Liver (tissue), 9 donors: ENCODE measurements around the gene ECT2. TPM values are rescaled to one million over a fixed set of nuclear protein-coding genes. Genes with fewer than 3 reads are reported as not detected.
A peak's percentile ranks its signal among the peaks of the same experiment; 100 is the strongest.

Experiments
- DNase-seq: peaks from one replicate; pipeline ENCODE4 v3.0.0-alpha.2; 2017; ENCODE audit warnings: low spot score
- H3K27ac ChIP-seq, 2 donors: one replicate each; pipeline ENCODE4 v1.7.0; 2013; ENCODE audit warnings: inconsistent platforms in 2 of 2, low read length in 2 of 2, control low read depth in 1 of 2, low read depth in 1 of 2, mild to moderate bottlenecking in 1 of 2
- H3K27me3 ChIP-seq, 4 donors: one replicate each; pipeline versions ENCODE4 v1.6.1 to v1.7.0; 2013; ENCODE audit warnings: low read length in 3 of 4, inconsistent platforms in 1 of 4, mild to moderate bottlenecking in 1 of 4, moderate library complexity in 1 of 4; ENCODE audit not compliant: control insufficient read depth in 4 of 4, insufficient read depth in 4 of 4
- H3K36me3 ChIP-seq, 4 donors: one replicate each; pipeline versions ENCODE4 v1.6.1 to v1.7.0; 2013; ENCODE audit warnings: low read length in 3 of 4, mild to moderate bottlenecking in 3 of 4, low read depth in 1 of 4, moderate library complexity in 1 of 4; ENCODE audit not compliant: control insufficient read depth in 4 of 4, insufficient read depth in 3 of 4
- H3K4me1 ChIP-seq, 4 donors: one replicate each; pipeline versions ENCODE4 v1.6.1 to v1.7.0; 2013; ENCODE audit warnings: low read length in 3 of 4, mild to moderate bottlenecking in 3 of 4, moderate library complexity in 1 of 4; ENCODE audit not compliant: control insufficient read depth in 4 of 4, insufficient read depth in 4 of 4
- H3K4me3 ChIP-seq, 3 donors: one replicate each; pipeline versions ENCODE4 v1.6.1 to v1.7.0; 2013; ENCODE audit warnings: low read length in 3 of 3, control low read depth in 1 of 3, low read depth in 1 of 3, mild to moderate bottlenecking in 1 of 3
- H3K9ac ChIP-seq, 2 donors: one replicate each; pipeline ENCODE4 v1.7.0; 2013; ENCODE audit warnings: low read length in 2 of 2, mild to moderate bottlenecking in 2 of 2, moderate library complexity in 2 of 2, control low read depth in 1 of 2, low read depth in 1 of 2
- H3K9me3 ChIP-seq, 4 donors: one replicate each; pipeline versions ENCODE4 v1.6.1 to v1.7.0; 2013; ENCODE audit warnings: low read length in 3 of 4; ENCODE audit not compliant: control insufficient read depth in 4 of 4
- ATF3 ChIP-seq: IDR thresholded peaks from 2 replicates; pipeline ENCODE4 v1.6.1; 2016; ENCODE audit warnings: antibody characterized with exemption
- EGR1 ChIP-seq, 2 donors: IDR thresholded peaks; 2 replicates each; pipeline ENCODE4 v1.6.1; 2016 to 2018; ENCODE audit warnings: antibody characterized with exemption in 2 of 2, low read depth in 2 of 2
- FOXA1 ChIP-seq: IDR thresholded peaks from 2 replicates; pipeline ENCODE4 v1.6.1; 2016; ENCODE audit warnings: antibody characterized with exemption
- FOXA2 ChIP-seq: IDR thresholded peaks from 2 replicates; pipeline ENCODE4 v1.6.1; 2016; ENCODE audit warnings: antibody characterized with exemption
- GABPA ChIP-seq, 2 donors: IDR thresholded peaks in 1 of 2; conservative IDR thresholded peaks in 1 of 2; 2 replicates each; pipeline ENCODE4 v1.6.1; 2016; ENCODE audit warnings: antibody characterized with exemption in 2 of 2, mild to moderate bottlenecking in 1 of 2, moderate library complexity in 1 of 2
- HNF4A ChIP-seq, 2 donors: conservative IDR thresholded peaks; 2 replicates each; pipeline ENCODE4 v1.6.1; 2016; ENCODE audit warnings: antibody characterized with exemption in 2 of 2, mild to moderate bottlenecking in 2 of 2
- HNF4G ChIP-seq: IDR thresholded peaks from 2 replicates; pipeline ENCODE4 v1.6.1; 2016; ENCODE audit warnings: antibody characterized with exemption
- JUND ChIP-seq, 2 donors: IDR thresholded peaks; 2 replicates each; pipeline ENCODE4 v1.6.1; 2016; ENCODE audit warnings: antibody characterized with exemption in 2 of 2
- MAX ChIP-seq: IDR thresholded peaks from 2 replicates; pipeline ENCODE4 v1.6.1; 2016; ENCODE audit warnings: antibody characterized with exemption
- NR2F2 ChIP-seq: IDR thresholded peaks from 2 replicates; pipeline ENCODE4 v1.6.1; 2016; ENCODE audit warnings: antibody characterized with exemption
- RAD21 ChIP-seq, 2 donors: IDR thresholded peaks; 2 replicates each; pipeline ENCODE4 v1.6.1; 2016; ENCODE audit warnings: antibody characterized with exemption in 2 of 2, mild to moderate bottlenecking in 2 of 2
- REST ChIP-seq: IDR thresholded peaks from 2 replicates; pipeline ENCODE4 v1.6.1; 2016; ENCODE audit warnings: antibody characterized with exemption, mild to moderate bottlenecking
- RXRA ChIP-seq, 2 donors: IDR thresholded peaks; 2 replicates each; pipeline ENCODE4 v1.6.1; 2017 to 2018; ENCODE audit warnings: antibody characterized with exemption in 2 of 2, mild to moderate bottlenecking in 1 of 2
- SP1 ChIP-seq: IDR thresholded peaks from 2 replicates; pipeline ENCODE4 v1.6.1; 2018; ENCODE audit warnings: antibody characterized with exemption, mild to moderate bottlenecking
- TAF1 ChIP-seq: conservative IDR thresholded peaks from 2 replicates; pipeline ENCODE4 v1.6.1; 2016; ENCODE audit warnings: antibody characterized with exemption, mild to moderate bottlenecking
- YY1 ChIP-seq: IDR thresholded peaks from 2 replicates; pipeline ENCODE4 v1.6.1; 2016; ENCODE audit warnings: antibody characterized with exemption, mild to moderate bottlenecking
- ZBTB33 ChIP-seq: IDR thresholded peaks from 2 replicates; pipeline ENCODE4 v1.6.1; 2016; ENCODE audit warnings: antibody characterized with exemption
- WGBS: extraction: QIAGEN DNeasy Blood & Tissue Kit; methylation state at CpG from one replicate; pipeline ENCODE4 v1.1.7; 2013; 5-methylcytosine and 5-hydroxymethylcytosine counted together
- polyA plus RNA-seq, 2 donors: library from polyadenylated mRNA; stranded (reverse) in 1 of 2; unstranded in 1 of 2; fragments of 200-250 nt in 1 of 2; fragments of >200 nt in 1 of 2; fragmentation: Nextera tagmentation in 1 of 2; extraction: Ambion mirVana in 1 of 2; gene quantifications; one replicate each; pipeline versions ENCODE4 v1.2.1 to v1.2.3, GENCODE V29; 2013 to 2015
- total RNA-seq, 2 donors: library from RNA; depleted of rRNA; stranded (reverse); fragments of >200 nt; gene quantifications; one replicate each; pipeline ENCODE4 v1.2.3, GENCODE V29; 2014
- TF ChIP-seq, protein P1 (sequence below): fragments of 150-350 bp; IDR thresholded peaks from 2 replicates; pipeline ENCODE4 v1.5.1; 2017; ENCODE audit warnings: improper control_type of control experiment, low read depth, low read length; ENCODE audit not compliant: missing input control
- donor health status: healthy.
- donor health status: healthy.
- donor health status: healthy.
- donor health status: healthy.
- donor health status: healthy.

ECT2 gene, protein sequence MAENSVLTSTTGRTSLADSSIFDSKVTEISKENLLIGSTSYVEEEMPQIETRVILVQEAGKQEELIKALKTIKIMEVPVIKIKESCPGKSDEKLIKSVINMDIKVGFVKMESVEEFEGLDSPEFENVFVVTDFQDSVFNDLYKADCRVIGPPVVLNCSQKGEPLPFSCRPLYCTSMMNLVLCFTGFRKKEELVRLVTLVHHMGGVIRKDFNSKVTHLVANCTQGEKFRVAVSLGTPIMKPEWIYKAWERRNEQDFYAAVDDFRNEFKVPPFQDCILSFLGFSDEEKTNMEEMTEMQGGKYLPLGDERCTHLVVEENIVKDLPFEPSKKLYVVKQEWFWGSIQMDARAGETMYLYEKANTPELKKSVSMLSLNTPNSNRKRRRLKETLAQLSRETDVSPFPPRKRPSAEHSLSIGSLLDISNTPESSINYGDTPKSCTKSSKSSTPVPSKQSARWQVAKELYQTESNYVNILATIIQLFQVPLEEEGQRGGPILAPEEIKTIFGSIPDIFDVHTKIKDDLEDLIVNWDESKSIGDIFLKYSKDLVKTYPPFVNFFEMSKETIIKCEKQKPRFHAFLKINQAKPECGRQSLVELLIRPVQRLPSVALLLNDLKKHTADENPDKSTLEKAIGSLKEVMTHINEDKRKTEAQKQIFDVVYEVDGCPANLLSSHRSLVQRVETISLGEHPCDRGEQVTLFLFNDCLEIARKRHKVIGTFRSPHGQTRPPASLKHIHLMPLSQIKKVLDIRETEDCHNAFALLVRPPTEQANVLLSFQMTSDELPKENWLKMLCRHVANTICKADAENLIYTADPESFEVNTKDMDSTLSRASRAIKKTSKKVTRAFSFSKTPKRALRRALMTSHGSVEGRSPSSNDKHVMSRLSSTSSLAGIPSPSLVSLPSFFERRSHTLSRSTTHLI
- total RNA-seq (10 to 100 TPM in 1 of 2 donors, 1 to 10 TPM in 1; 2.9 to 32.4 TPM), polyA plus RNA-seq (1 to 10 TPM; 1.5 to 2.2 TPM)

- peak within 1 kb of the TSS; percentile 43 to 75 (median 64) for H3K4me3 ChIP-seq
- no peaks in the 10 kb centered on the region for H3K9me3 ChIP-seq
- DNase-seq: peak; percentile 95
- H3K4me1 ChIP-seq: peaks cover 0 to 16% (median 15%) of the 10 kb centered on the region in 4 donors
- H3K9ac ChIP-seq: peak within 1 kb of the TSS; percentile 53 to 82
- no peaks in the 10 kb centered on the region for H3K36me3 ChIP-seq
- H3K27ac ChIP-seq: peak within 1 kb of the TSS; percentile 5 to 16
- TF ChIP-seq, protein P1, sequence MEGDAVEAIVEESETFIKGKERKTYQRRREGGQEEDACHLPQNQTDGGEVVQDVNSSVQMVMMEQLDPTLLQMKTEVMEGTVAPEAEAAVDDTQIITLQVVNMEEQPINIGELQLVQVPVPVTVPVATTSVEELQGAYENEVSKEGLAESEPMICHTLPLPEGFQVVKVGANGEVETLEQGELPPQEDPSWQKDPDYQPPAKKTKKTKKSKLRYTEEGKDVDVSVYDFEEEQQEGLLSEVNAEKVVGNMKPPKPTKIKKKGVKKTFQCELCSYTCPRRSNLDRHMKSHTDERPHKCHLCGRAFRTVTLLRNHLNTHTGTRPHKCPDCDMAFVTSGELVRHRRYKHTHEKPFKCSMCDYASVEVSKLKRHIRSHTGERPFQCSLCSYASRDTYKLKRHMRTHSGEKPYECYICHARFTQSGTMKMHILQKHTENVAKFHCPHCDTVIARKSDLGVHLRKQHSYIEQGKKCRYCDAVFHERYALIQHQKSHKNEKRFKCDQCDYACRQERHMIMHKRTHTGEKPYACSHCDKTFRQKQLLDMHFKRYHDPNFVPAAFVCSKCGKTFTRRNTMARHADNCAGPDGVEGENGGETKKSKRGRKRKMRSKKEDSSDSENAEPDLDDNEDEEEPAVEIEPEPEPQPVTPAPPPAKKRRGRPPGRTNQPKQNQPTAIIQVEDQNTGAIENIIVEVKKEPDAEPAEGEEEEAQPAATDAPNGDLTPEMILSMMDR: peak; percentile 75
- TF ChIP-seq HNF4A (conservative IDR thresholded peaks at IDR 0.05): peak; percentile 7 to 14
- TF ChIP-seq GABPA (IDR thresholded peaks at IDR 0.05 in 1 of 2, conservative IDR thresholded peaks at IDR 0.05 in 1 of 2): peak in 1 of 2 donors; percentile 59
- no peak for TF ChIP-seq EGR1 (IDR thresholded peaks at IDR 0.05; ENCODE audit: low read depth in 2 of 2)
- peak; percentile 73 for TF ChIP-seq FOXA2
- TF ChIP-seq RXRA (IDR thresholded peaks at IDR 0.05): peak; percentile 32 to 40
- peak; percentile 58 for TF ChIP-seq FOXA1
- TF ChIP-seq TAF1: no peak
- peak; percentile 35 to 50 for TF ChIP-seq JUND (IDR thresholded peaks at IDR 0.05)
- TF ChIP-seq NR2F2: no peak
- no peak for TF ChIP-seq HNF4G
- peak; percentile 87 for TF ChIP-seq YY1
- TF ChIP-seq SP1: peak; percentile 98
- no peak for TF ChIP-seq REST
- TF ChIP-seq ZBTB33: peak; percentile 28
- no peak for TF ChIP-seq ATF3
- peak; percentile 61 to 65 for TF ChIP-seq RAD21 (IDR thresholded peaks at IDR 0.05)
- no peak for TF ChIP-seq MAX
- H3K27me3 ChIP-seq: no peaks in the 10 kb centered on the region
- under 1% methylated on average over 49 of the region's 49 CpGs for WGBS
Observed at GRCh38 chr3:172750368-172751174, at the start of gene ECT2. Gene ECT2 (plus strand): TSS chr3:172750726. CDS start chr3:172754531, 3,805 bp downstream.
